ENCODE data around the gene HDAC6.
A peak's percentile ranks its signal among the peaks of the same experiment; 100 is the strongest.
"Not testable (repeated sequence)": the region's sequence is repeated elsewhere in the genome, so short reads cannot be mapped to it uniquely, and the experiment has no call there.

Gene HDAC6

GRCh38 chrX:48790477-48790876 lies 11.4 kb upstream of the HDAC6 start:
- no peak for DNase-seq

DNA sequence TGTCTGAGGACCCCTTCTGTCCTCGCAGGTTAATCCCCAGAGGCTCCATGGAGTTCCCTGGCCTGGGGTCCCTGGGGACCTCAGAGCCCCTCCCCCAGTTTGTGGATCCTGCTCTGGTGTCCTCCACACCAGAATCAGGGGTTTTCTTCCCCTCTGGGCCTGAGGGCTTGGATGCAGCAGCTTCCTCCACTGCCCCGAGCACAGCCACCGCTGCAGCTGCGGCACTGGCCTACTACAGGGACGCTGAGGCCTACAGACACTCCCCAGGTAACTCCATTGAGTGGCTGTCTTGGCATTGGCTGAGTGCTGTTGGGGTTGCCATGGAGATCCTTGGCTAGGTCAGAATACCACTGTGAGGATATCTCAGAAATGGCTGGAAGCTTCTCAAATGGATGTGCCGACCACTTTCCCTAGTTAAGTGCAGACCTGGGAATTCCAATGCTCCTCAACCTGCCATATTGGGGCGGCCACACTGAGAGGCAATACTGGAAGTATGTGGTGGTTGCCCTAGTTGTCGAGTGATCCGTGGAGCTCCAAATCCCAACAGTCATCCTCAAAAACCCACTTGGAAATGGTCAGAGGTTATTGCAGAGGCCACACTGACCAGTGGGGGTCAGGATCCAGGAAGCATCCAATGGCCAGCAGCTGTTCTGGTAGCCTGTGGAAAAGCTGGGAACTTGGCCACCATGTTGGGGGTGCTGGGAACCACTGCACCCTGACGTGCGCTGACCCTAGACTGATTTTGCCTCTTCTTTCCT lies 10.6 kb upstream of the HDAC6 start:
- DNase-seq = no peak

DNA sequence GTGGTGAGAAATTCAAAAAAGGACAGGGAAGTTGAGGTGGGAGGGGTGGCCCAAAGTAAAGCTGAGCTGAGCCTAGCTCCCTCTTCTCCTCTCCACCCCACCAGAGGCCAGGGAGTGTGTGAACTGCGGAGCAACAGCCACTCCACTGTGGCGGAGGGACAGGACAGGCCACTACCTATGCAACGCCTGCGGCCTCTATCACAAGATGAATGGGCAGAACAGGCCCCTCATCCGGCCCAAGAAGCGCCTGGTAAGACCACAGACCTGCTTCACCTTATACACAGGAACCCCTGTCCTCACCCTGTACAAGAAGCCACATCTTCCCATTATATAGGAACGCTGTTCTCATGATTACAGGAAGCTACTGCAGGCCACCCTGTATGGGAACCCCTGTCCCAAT lies 9.6 kb upstream of the HDAC6 start:
- DNase-seq = no peak

- no peak for DNase-seq
These were observed 7.9 kb upstream of the HDAC6 start for GRCh38 chrX:48793935-48794334.

DNA sequence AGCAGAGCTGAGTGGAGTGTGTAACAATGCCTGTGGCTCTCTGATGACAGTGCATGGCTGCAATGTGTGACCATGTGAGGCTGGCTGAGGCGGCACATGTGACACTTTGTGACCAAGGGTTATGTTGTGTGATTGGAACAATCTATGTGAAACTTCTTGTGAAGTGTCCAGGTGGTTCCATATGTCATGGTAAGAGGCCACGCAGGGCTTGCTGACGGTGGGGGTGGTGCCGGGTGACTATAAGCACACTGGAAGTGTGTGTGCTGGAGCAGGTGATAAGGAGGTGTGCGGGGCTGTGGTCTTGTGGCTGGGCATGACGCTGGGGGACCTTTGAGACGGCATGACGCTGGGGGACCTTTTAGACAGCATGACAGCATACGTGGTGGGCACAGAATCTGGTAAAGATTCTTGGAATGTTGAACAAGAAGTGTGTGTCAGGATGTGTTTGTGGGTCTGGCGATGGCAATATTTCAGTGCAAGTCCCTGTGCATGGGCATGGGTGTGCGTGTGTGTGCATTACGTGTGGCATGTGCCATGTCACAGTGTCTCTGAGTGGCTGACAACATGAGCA lies 7.4 kb upstream of the HDAC6 start:
- DNase-seq = no peak

- DNase-seq = no peak
These were observed 6.9 kb upstream of the HDAC6 start for GRCh38 chrX:48794911-48795515.

GRCh38 chrX:48798318-48798717 lies 3.5 kb upstream of the HDAC6 start:
- no peak for DNase-seq

DNA sequence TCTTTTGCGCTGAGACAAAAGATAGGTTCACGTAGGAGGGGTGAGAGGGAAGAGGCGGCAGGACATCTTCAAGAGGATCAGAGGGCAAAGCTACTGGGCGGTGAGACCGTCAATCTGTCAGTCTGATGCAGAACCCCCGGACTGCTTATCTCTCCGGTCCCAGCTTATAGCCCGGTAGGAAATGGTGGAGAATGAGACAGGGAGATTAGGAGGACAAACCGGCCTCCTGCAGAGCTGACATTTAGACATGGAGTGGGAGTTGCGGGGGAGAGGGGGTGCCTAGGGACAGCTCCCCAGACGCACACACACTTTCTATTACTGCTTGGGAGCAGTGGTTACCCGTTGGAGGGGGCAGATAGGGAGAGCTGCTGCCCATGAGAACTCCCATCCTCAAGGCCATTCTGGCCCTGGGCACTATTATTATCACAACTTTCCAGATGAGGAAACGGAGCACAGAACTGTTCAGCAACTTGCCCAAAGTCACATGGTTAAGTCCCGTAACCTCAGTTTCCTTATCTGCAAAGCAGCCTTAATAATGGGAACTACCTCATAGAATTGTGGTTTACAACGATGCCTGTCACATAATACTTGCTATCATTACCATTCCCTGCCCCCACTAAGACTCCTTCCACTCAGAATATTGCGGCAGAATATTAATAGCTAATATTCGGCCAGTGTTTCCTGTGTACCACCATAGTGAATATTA lies 1.1 kb upstream of the HDAC6 start:
- DNase-seq = no peak

GRCh38 chrX:48802089-48802904 lies 430 bp downstream of the HDAC6 start:
- DNase-seq = peak; percentile 49 to 70

DNA sequence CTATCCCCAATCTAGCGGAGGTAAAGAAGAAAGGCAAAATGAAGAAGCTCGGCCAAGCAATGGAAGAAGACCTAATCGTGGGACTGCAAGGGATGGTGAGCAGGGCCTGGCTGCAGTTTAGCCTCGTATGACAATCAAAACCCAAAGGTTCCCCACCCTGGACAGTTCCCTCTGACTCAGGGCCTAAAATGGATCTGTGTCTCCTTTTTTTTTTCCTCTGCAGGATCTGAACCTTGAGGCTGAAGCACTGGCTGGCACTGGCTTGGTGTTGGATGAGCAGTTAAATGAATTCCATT lies 986 bp downstream of the HDAC6 start:
- no peak for DNase-seq

- no peak for DNase-seq
These were observed 4.2 kb downstream of the HDAC6 start for GRCh38 chrX:48806081-48806480.

DNA sequence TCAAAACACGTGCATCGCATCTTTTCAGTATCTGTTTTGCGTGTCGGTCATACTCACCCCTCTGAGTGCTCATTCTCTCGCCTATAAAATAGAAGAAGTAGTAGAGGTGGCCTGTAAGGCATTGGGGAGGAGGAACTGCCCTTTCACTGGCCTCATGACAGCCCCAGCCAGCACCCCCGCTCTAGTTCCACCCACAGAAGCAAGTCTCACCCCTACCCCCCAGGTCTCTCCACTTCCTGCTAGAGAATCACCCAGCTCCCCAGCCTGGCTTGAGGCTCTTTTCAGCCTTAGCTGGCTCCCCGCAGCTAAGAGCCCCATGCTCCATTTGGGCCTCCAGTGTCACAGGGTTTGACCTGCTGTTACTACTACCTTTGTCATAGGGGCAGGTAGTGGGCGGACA lies 11.8 kb downstream of the HDAC6 start:
- DNase-seq = no peak

DNA sequence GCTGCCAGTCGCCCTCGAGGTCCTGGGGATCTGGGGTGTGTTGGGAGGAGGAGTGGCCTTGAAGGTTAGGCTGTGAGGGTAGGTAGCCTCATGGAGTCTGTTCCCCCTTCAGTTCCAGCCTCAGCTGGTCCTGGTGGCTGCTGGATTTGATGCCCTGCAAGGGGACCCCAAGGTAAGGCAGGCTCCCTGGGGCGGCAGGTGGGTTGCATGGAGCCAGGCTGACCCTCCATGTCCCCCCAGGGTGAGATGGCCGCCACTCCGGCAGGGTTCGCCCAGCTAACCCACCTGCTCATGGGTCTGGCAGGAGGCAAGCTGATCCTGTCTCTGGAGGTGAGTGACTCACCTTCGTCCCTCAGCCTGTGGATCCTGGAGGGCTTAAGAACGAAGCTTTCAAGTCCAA lies 12.9 kb downstream of the HDAC6 start:
- DNase-seq = no peak

DNA sequence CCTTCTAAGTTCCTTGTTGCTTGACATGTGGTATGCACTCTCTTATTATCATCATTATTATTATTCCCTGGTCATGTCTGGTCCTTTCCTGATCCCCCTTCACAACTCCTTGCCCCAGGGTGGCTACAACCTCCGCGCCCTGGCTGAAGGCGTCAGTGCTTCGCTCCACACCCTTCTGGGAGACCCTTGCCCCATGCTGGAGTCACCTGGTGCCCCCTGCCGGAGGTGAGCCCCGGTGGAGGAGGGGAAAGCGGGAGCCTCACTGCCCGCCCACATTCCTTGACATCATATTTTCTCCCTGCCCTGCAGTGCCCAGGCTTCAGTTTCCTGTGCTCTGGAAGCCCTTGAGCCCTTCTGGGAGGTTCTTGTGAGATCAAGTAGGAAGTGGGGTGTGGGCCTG lies 13.4 kb downstream of the HDAC6 start:
- no peak for DNase-seq

GRCh38 chrX:48816014-48816810 lies 14.3 kb downstream of the HDAC6 start:
- DNase-seq = no peak

DNA sequence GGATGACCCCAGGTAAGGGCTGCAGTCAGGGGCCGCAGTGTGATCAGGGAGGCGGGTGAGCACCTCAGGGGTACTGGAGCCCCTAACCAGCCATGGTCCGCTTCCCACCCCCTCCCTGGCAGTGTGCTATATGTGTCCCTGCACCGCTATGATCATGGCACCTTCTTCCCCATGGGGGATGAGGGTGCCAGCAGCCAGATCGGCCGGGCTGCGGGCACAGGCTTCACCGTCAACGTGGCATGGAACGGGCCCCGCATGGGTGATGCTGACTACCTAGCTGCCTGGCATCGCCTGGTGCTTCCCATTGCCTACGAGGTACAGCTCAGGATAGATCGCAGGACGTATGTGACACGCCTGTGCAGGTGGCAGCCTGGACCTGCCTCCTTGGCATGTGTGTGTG lies 16.2 kb downstream of the HDAC6 start:
- DNase-seq = no peak

DNA sequence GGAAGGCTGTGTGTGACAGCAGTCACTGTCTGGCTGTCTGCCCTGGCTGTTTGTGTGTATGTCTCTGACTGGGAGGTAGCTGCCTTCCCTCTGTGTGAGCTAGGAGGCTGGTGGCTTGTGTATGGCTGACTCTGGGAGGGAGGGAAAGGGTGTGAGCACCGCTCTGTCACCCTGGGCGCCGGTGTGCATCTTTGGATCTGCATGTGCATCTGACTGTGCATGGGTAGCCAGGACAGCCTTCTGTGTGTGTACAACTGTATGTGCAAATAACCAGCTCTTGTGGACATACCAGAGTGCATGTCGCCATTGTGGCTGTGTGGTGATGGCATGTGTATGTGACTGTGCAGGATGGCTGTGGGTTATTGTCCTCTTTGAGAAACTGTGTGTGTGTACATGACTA lies 17.0 kb downstream of the HDAC6 start:
- no peak for DNase-seq

GRCh38 chrX:48819394-48819793 lies 17.5 kb downstream of the HDAC6 start:
- DNase-seq = not testable (repeated sequence)

GRCh38 chrX:48823053-48823452 lies 21.2 kb downstream of the HDAC6 start:
- DNase-seq = no peak

GRCh38 chrX:48824066-48824465 lies 22.2 kb downstream of the HDAC6 start:
- no peak for DNase-seq

DNA sequence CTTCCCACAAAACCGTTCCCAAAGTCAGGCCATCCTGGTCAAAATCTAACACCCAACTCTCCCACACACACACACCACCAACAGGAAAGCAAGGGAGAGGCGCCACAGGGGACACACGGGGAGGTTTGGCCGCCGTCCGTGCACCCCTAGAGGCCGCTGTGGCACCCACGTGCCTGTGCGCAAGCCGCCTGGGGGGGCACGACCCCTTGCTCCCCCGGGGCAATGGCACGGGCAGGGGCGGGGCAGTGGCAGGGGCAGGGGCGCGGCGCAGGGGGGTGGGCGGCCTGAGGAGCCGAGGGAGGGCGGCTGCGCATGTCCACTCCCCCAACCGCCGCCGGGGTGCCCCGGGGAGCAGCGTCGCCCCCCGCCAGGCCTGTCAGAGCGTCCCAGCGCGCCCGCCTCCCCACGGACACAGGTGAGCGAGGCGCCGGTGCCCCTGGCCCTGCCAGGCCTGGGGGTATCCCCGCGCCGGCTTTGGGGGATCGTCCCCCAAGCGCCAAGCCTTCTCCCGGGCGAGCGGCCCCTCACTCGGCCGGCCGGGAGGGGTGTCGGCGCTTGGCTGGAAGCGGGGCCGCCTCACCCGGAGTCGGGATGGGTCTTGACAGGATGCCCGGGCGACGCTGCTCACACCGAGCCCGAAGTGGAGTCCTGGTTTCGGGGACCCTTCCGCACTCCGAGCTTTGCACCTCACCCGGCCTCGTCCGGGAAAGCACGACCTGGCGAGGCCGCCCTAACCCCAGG lies 24.4 kb downstream of the HDAC6 start, which contains the start of gene ERAS:
Gene ERAS (plus strand): TSS at position 379 of the 741 bp plus-strand sequence. CDS start 2,611 bp downstream, outside the sequence.
- DNase-seq = no peak

All from NCI-H187 (cell line).